Effector memory CD4-positive, alpha-beta T cell (primary cell): ENCODE measurements around the gene IRF2.
A peak's percentile ranks its signal among the peaks of the same experiment; 100 is the strongest.

Experiments used
- DNase-seq, 3 donors: peaks; one replicate each; pipeline ENCODE4 v3.0.0-alpha.2; 2020
- H3K27ac ChIP-seq: 2 replicates; pipeline ENCODE4 v1.7.0; 2013; ENCODE audit warnings: mild to moderate bottlenecking, low read length, moderate library complexity; ENCODE audit not compliant: insufficient read depth, poor library complexity, severe bottlenecking
- H3K27me3 ChIP-seq: replicated peaks from 2 replicates; pipeline ENCODE4 v1.7.0; 2013; ENCODE audit warnings: mild to moderate bottlenecking, low read length; ENCODE audit not compliant: insufficient read depth, control insufficient read depth, poor library complexity, severe bottlenecking
- H3K36me3 ChIP-seq: 2 replicates; pipeline ENCODE4 v1.7.0; 2013; ENCODE audit warnings: mild to moderate bottlenecking, low read length, moderate library complexity; ENCODE audit not compliant: control insufficient read depth, insufficient read depth
- H3K4me1 ChIP-seq: 2 replicates; pipeline ENCODE4 v1.7.0; 2013; ENCODE audit warnings: low read length, mild to moderate bottlenecking; ENCODE audit not compliant: control insufficient read depth, insufficient read depth, poor library complexity, severe bottlenecking
- H3K4me3 ChIP-seq: 2 replicates; pipeline ENCODE4 v1.7.0; 2013; ENCODE audit warnings: low read length, low read depth, mild to moderate bottlenecking; ENCODE audit not compliant: insufficient read depth, poor library complexity, severe bottlenecking
- H3K9me3 ChIP-seq: 2 replicates; pipeline ENCODE4 v1.7.0; 2013; ENCODE audit warnings: mild to moderate bottlenecking, low read length, moderate library complexity; ENCODE audit not compliant: control insufficient read depth

The IRF2 gene

DNA sequence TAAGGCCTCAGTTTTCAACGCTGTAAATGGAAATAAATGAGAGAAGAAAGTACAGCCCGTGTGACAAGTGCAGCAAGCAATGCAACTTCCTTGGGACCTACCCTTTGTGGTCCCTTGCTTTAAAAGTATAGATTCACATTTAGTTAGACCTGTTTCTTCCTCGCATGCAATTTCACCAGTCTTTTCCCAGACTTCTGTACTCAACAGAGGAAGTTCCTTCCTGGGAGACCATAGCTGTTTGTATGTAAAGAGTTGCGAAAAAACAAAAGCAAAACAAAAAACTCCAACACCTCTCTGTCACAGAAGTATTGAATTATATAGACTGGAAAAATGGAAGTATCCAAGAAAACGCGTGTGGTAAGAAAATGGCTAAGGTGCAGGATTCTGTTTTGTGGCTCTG is 1.1 kb upstream of the IRF2 start:
- Histone ChIP-seq H3K4me1 (peaks cover 28% of the 10 kb centered on the region), H3K4me3 (peak overlapping the region; percentile 93), H3K27ac (peak overlapping the region; percentile 95), H3K9me3 (no peaks in the 10 kb centered on the region), H3K36me3 (no peaks in the 10 kb centered on the region), H3K27me3 (no peaks in the 10 kb centered on the region)
- no peak for DNase-seq

DNA sequence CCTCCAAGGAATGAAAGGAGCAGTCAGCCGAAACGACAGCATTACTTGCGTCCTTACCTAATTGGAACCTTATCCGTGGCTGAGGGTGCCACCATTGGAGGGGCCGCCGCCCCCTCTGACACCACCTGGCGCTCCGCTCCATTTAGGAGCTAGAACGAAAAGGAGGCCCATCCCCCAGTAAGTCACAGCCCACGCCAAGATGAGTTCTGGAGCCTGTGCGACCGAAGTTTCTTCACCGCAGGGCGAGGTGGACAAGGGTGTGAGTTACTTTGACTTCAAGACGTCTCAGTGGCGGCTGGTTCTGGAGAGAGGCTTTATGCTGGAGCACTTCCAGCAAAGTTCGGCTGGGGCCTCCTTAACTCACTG is 729 bp upstream of the IRF2 start:
- no peaks in the 10 kb centered on the region for H3K9me3 ChIP-seq
- peak overlapping the region; percentile 93 for H3K4me3 ChIP-seq
- H3K36me3 ChIP-seq: no peaks in the 10 kb centered on the region
- peak overlapping the region; percentile 95 for H3K27ac ChIP-seq
- no peaks in the 10 kb centered on the region for H3K27me3 ChIP-seq
- peaks cover 28% of the 10 kb centered on the region for H3K4me1 ChIP-seq
- peak in 2 of 3 donors; percentile 26 to 43 for DNase-seq

DNA sequence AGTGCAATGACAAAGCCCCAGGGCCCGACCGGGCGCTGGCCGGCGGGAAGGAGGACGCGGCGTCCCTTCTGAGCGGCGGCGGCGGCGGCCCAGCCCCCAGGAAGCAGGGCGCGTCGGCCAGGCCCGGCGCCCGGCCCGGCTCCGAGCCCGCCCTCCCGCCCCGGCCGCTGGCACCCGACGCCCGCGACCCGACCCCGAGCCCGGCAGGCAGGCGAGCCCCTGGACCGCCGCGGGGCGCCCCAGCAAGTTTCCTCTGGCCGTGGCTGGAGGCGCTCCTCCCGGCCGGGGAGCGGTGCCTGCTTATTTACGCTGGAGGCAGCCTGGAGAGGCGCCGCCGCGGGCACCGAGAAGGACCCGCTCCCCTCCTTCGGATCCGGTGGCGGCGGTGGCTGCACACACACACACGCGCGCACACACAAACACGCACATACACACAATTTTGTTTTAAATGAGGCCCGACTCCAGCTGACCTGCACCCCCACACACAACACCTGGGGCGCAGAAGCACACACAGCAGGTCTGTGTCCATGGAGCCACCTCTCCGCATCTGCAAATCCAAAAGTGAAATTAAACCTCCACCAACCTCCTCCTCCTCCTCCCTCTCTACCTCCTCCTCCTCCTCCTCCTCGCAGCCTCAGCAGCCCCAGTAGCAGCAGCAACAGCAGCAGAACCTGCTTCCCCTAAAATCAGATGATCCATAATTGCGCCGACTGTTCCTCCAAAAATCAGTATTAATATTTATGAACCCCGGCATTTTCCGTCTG is 669 bp downstream of the IRF2 start:
- Histone ChIP-seq H3K27me3 (no peaks in the 10 kb centered on the region), H3K4me3 (peak overlapping the region; percentile 98), H3K27ac (peak overlapping the region; percentile 84), H3K36me3 (no peaks in the 10 kb centered on the region), H3K9me3 (no peaks in the 10 kb centered on the region), H3K4me1 (peaks cover 28% of the 10 kb centered on the region)
- DNase-seq: peak; percentile 12 to 37 (median 25)

DNA sequence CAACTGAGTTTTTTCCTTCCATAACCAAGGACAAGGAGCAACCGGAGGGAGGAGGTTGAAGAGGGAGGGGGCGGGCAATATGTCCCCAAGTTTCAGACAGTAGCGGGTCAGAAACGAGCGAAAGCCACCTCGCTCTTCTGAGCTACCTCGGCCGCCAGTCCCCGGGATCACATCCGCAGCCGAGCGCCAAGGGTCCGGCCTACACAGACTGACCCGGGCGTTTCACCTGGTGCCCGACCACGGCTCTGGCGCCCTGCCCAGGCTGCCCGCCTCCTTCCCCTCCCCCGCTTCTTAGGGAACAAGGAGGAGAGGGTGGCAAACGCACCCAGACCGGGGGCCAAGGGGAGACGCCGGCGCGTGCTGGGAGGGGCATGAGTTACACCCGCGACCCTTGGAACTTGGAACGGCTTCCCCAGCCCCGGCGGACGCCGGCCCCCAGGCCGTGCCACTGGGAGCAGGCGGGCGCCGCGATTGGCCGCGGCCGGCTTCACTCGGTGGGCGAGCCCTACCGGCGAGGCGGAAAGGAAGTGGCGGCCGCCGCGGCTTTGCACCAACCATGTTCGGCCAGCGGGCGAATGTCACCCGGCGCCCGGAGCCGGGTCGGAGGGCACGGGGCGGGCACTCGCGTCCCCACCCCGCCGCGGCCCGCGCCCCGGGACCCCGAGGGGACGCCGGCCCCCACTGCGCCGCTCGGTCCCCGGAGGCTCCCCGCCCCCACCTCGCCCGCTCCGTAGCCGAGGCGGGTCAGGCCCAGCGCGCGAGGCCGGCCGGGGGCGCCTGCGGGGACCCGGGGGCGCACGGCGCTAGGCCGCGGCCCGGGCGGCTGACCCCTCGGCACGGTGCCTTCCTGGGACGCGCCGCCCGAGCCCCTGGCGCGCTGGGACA is 1.5 kb downstream of the IRF2 start:
- Histone ChIP-seq H3K27me3 (no peaks in the 10 kb centered on the region), H3K9me3 (no peaks in the 10 kb centered on the region), H3K36me3 (no peaks in the 10 kb centered on the region), H3K4me1 (peaks cover 28% of the 10 kb centered on the region), H3K27ac (peak overlapping the region; percentile 84), H3K4me3 (peak overlapping the region; percentile 82)
- peak; percentile 39 to 53 (median 44) for DNase-seq

DNA sequence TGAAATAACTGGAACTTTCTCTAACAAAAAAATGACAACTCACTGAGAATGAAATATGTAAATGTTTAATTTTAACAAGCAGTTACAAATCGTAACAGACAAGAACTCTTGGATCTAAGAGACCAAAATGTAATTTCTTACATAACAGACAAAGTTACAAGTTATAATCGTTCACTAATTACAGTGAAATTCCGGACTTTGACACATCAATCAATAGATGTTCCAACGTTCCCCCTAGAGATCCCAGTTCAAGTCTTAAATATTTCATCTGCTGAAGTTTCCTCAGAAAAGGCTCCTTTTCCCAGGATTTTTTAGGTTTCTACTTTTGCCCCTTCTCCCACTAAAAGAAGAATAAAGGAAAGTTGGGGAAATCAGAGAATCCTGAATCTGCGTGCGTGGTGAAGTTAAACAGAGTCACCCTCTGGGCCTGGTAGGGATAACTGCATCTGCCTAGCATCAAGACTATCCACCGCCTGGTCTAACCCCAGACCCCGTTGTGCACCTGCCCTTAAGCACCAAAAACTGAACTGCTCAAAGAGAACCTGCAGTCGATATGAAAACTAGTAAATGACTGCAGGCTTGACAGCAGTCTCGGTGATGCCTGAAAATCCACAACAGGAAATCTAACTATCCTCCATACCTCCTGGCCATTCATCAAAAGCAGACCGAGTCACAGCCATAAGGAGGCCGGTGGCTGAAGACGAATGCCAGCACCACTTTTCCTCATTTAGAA is 2.3 kb downstream of the IRF2 start:
- H3K27me3 ChIP-seq: no peaks in the 10 kb centered on the region
- no peaks in the 10 kb centered on the region for H3K36me3 ChIP-seq
- H3K4me1 ChIP-seq: peaks cover 22% of the 10 kb centered on the region
- H3K9me3 ChIP-seq: no peaks in the 10 kb centered on the region
- DNase-seq: no peak
- peak overlapping the region; percentile 82 for H3K4me3 ChIP-seq
- H3K27ac ChIP-seq: peak overlapping the region; percentile 79

DNA sequence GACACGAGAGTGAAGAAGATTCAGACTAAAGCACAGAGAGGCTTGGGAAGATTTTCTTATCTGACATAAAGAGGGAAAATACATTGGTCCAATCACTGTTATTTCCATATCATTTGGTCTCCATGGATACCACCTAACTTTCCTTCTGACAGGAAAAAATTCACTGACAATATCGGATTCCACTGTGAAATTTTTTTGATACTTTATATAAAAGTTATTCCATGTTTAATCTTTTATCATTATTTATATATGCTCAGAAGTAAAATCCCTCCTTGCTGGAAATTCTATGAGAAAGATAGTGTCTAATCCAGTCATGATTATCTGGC is 3.6 kb downstream of the IRF2 start:
- Histone ChIP-seq H3K4me1 (peaks cover 12% of the 10 kb centered on the region), H3K36me3 (no peaks in the 10 kb centered on the region), H3K9me3 (no peaks in the 10 kb centered on the region), H3K27me3 (no peaks in the 10 kb centered on the region), H3K27ac (peak overlapping the region; percentile 18), H3K4me3 (no peak overlapping the region)
- no peak for DNase-seq

DNA sequence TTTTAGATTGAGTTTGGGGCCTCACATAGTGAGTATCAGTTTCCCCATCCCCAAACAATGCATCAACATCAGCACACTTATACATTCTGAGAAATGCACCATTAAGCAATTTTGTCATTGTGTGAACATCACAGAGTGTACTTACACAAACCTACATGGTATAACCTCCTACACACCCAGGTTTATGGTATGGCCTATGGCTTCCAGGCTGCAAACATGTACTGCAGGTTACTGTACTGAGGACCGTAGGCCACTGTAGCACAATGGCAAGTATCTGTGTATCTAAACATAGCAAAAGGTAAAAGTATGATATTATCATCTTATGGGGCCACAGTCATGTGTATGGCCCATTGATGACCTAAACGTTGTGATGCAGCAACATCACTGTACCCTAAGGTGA is 7.7 kb downstream of the IRF2 start:
- peaks cover 2% of the 10 kb centered on the region for H3K4me1 ChIP-seq
- no peaks in the 10 kb centered on the region for H3K36me3 ChIP-seq
- no peak for DNase-seq
- H3K27ac ChIP-seq: no peak overlapping the region
- no peak overlapping the region for H3K4me3 ChIP-seq
- H3K9me3 ChIP-seq: no peaks in the 10 kb centered on the region
- no peaks in the 10 kb centered on the region for H3K27me3 ChIP-seq

DNA sequence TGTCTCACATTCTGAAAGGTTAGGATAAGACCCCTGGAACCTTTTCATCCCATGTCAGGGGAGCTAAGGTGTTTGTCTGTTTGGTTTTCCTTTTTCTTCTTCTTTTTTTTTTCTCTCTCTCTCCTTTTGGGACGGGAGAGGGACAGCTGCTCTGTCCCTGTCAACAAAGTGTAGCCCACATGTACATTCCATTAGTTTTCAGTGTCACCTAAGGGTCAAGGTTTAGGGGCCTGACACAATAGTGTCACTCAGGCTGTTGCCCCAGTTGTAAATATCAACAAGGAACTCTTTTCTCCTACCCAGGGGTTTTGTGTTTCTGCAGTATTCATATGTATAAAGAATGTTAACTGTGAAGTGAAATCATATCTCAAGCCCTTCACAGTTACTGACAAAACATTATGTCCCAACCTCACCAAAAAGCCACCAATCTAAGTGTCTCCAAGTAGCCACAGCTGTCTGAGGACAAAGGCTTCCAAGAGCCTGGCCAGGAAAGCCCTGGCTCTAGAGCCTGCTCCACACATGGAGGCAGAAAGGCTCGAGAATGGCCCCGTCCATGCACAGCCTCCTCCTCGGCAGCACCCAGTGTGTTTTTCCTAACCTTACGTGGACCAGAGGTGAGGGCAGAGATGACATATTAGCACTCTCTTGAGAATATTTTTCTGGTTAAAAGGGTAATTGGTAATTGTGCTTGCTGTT is 9.4 kb downstream of the IRF2 start:
- Histone ChIP-seq H3K4me3 (no peak overlapping the region), H3K27ac (peak overlapping the region; percentile 7), H3K4me1 (peaks cover 13% of the 10 kb centered on the region), H3K9me3 (no peaks in the 10 kb centered on the region), H3K36me3 (no peaks in the 10 kb centered on the region), H3K27me3 (no peaks in the 10 kb centered on the region)
- DNase-seq: no peak

DNA sequence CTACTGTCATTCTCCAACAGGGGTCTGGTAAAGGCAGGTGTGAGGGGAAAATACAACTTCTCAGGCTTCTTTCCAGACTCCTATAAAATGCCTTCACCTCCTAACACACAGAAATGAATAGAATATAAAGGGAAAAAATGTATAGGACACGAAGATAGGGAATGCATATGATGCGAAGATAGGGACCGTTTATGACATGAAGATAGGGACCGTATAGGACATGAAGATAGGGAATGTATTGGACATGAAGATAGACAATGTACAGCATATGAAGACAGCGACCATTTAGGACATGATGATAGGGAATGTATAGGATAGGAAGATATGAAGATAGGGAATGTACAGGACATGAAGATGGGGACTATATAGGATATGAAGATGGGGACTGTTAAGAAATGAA is 10.5 kb downstream of the IRF2 start:
- Histone ChIP-seq H3K27ac (no peak overlapping the region), H3K36me3 (no peaks in the 10 kb centered on the region), H3K4me1 (peaks cover 13% of the 10 kb centered on the region), H3K4me3 (no peak overlapping the region), H3K27me3 (no peaks in the 10 kb centered on the region), H3K9me3 (no peaks in the 10 kb centered on the region)
- DNase-seq: no peak
